ENCODE data around the gene MAML2. TPM values are rescaled to one million over a fixed set of nuclear protein-coding genes. Genes with fewer than 3 reads are reported as not detected.

The MAML2 gene
- total RNA-seq, 6 experiments from 2014 or later: 24.9 to 30.8 (median 28.3) TPM

- DNase-seq: no peak
- Mint-ChIP-seq H3K27ac (no peak overlapping the region), H3K27me3 (ENCODE audit: insufficient read depth) (no peaks in the 10 kb centered on the region; the same call in 1 of the 2 replicates), H3K4me3 (no peak overlapping the region), H3K36me3 (ENCODE audit: low read depth) (no peaks in the 10 kb centered on the region), H3K9me3 (no peaks in the 10 kb centered on the region), H3K4me1 (ENCODE audit: low read depth) (0 out of 2 replicates have a peak, but pooled peaks cover 8% of the 10 kb centered on the region)
- no peak for TF ChIP-seq CTCF (IDR thresholded peaks at IDR 0.05)
These were observed 320.9 kb downstream of the MAML2 start for GRCh38 chr11:96021901-96022650.

GRCh38 chr11:96019810-96020747 is 322.9 kb downstream of the MAML2 start:
- H3K9me3 Mint-ChIP-seq: no peaks in the 10 kb centered on the region
- TF ChIP-seq CTCF (IDR thresholded peaks at IDR 0.05): no peak
- no peaks in the 10 kb centered on the region; the same call in 1 of the 2 replicates for H3K27me3 Mint-ChIP-seq (ENCODE audit: insufficient read depth)
- H3K4me1 Mint-ChIP-seq (ENCODE audit: low read depth): peaks cover 14% of the 10 kb centered on the region
- H3K27ac Mint-ChIP-seq: no peak overlapping the region
- H3K36me3 Mint-ChIP-seq (ENCODE audit: low read depth): no peaks in the 10 kb centered on the region
- no peak for DNase-seq
- H3K4me3 Mint-ChIP-seq: no peak overlapping the region

GRCh38 chr11:96019281-96019680 is 323.7 kb downstream of the MAML2 start:
- Mint-ChIP-seq H3K9me3 (no peaks in the 10 kb centered on the region), H3K4me3 (no peak overlapping the region), H3K27me3 (ENCODE audit: insufficient read depth) (no peaks in the 10 kb centered on the region; the same call in 1 of the 2 replicates), H3K36me3 (ENCODE audit: low read depth) (no peaks in the 10 kb centered on the region), H3K4me1 (ENCODE audit: low read depth) (peaks cover 22% of the 10 kb centered on the region), H3K27ac (no peak overlapping the region)
- TF ChIP-seq CTCF (IDR thresholded peaks at IDR 0.05): no peak
- DNase-seq: no peak

- Mint-ChIP-seq H3K36me3 (ENCODE audit: low read depth) (no peaks in the 10 kb centered on the region), H3K4me3 (no peak overlapping the region), H3K4me1 (ENCODE audit: low read depth) (peaks cover 36% of the 10 kb centered on the region), H3K27ac (no peak overlapping the region), H3K27me3 (ENCODE audit: insufficient read depth) (no peaks in the 10 kb centered on the region; the same call in 1 of the 2 replicates), H3K9me3 (no peaks in the 10 kb centered on the region)
- TF ChIP-seq CTCF (IDR thresholded peaks at IDR 0.05): no peak
- no peak for DNase-seq
These were observed 325.1 kb downstream of the MAML2 start for GRCh38 chr11:96017856-96018255.

GRCh38 chr11:96016978-96017502 is 326.0 kb downstream of the MAML2 start:
- TF ChIP-seq CTCF (IDR thresholded peaks at IDR 0.05): no peak
- H3K27me3 Mint-ChIP-seq (ENCODE audit: insufficient read depth): no peaks in the 10 kb centered on the region
- H3K36me3 Mint-ChIP-seq (ENCODE audit: low read depth): no peaks in the 10 kb centered on the region
- peaks cover 44% of the 10 kb centered on the region for H3K4me1 Mint-ChIP-seq (ENCODE audit: low read depth)
- H3K27ac Mint-ChIP-seq: no peak overlapping the region
- DNase-seq: no peak
- no peak overlapping the region for H3K4me3 Mint-ChIP-seq
- H3K9me3 Mint-ChIP-seq: no peaks in the 10 kb centered on the region
